SK-N-SH treated with all-trans-retinoic acid at 6 μM for 48 hours (cell line): ENCODE results near the gene SFXN1.

ENCODE experiments used
- ATAC-seq: fragments of 200-7000 bp; cut with Tn5 transposase; 3 replicates; pipeline ENCODE4 v1.9.1; 2020; ENCODE audit warnings: mild to moderate bottlenecking, moderate library complexity
- BACH2 ChIP-seq: fragments of 250-450 bp; sonication (Bioruptor Pico); IDR thresholded peaks from 2 replicates; pipeline ENCODE4 v1.9.0; 2021; ENCODE audit warnings: mild to moderate bottlenecking, borderline replicate concordance
- CREB5 ChIP-seq: fragments of 250-450 bp; sonication (Bioruptor Pico); IDR thresholded peaks from 2 replicates; pipeline ENCODE4 v1.5.1; 2020; ENCODE audit warnings: low read depth, mild to moderate bottlenecking, moderate library complexity
- CSDC2 ChIP-seq: fragments of 250-450 bp; sonication (Bioruptor Pico); IDR thresholded peaks from 2 replicates; pipeline ENCODE4 v1.5.0; 2020; ENCODE audit warnings: mild to moderate bottlenecking, moderate library complexity
- GLIS3 ChIP-seq: fragments of 250-450 bp; sonication (Bioruptor Pico); IDR thresholded peaks from 2 replicates; pipeline ENCODE4 v1.5.0; 2020; ENCODE audit warnings: mild to moderate bottlenecking, moderate library complexity
- ISL1 ChIP-seq: fragments of 250-450 bp; sonication (Bioruptor Pico); IDR thresholded peaks from 2 replicates; pipeline ENCODE4 v2.1.2; 2022; ENCODE audit warnings: mild to moderate bottlenecking, moderate library complexity
- OSR1 ChIP-seq: fragments of 250-450 bp; sonication (Bioruptor Pico); IDR thresholded peaks from 2 replicates; pipeline ENCODE4 v1.8.0; 2022; ENCODE audit warnings: moderate library complexity, mild to moderate bottlenecking, inconsistent platforms
- TCF4 ChIP-seq: fragments of 250-450 bp; sonication (Bioruptor Pico); IDR thresholded peaks from 2 replicates; pipeline ENCODE4 v1.8.0; 2021; ENCODE audit warnings: mild to moderate bottlenecking, moderate library complexity, borderline replicate concordance
- TOX ChIP-seq: fragments of 250-450 bp; sonication (Bioruptor Pico); IDR thresholded peaks from 2 replicates; pipeline ENCODE4 v1.8.0; 2021; ENCODE audit warnings: mild to moderate bottlenecking, moderate library complexity, borderline replicate concordance
- ZC3H10 ChIP-seq: fragments of 250-450 bp; sonication (Bioruptor Pico); IDR thresholded peaks from 2 replicates; pipeline ENCODE4 v1.5.1; 2021; ENCODE audit warnings: mild to moderate bottlenecking, moderate library complexity
- ZFP30 ChIP-seq: fragments of 450-650 bp; formaldehyde crosslinking; IDR thresholded peaks from 2 replicates; pipeline ENCODE4 v1.5.0; 2022; ENCODE audit warnings: mild to moderate bottlenecking, moderate library complexity
- ZNF70 ChIP-seq: fragments of 450-650 bp; formaldehyde crosslinking; IDR thresholded peaks from 2 replicates; pipeline ENCODE4 v1.5.0; 2020; ENCODE audit warnings: mild to moderate bottlenecking, moderate library complexity
- TF ChIP-seq, protein P1 (sequence below): fragments of 250-450 bp; sonication (Bioruptor Pico); IDR thresholded peaks from 2 replicates; pipeline ENCODE4 v1.5.1; 2021; ENCODE audit warnings: mild to moderate bottlenecking, moderate library complexity
- TF ChIP-seq, protein P2 (sequence below): fragments of 250-450 bp; sonication (Bioruptor Pico); IDR thresholded peaks from 2 replicates; pipeline ENCODE4 v1.5.0; 2020; ENCODE audit warnings: mild to moderate bottlenecking, moderate library complexity
- TF ChIP-seq, protein P3 (sequence below): fragments of 250-450 bp; sonication (Bioruptor Pico); IDR thresholded peaks from 2 replicates; pipeline ENCODE4 v1.8.0; 2020; ENCODE audit warnings: mild to moderate bottlenecking, moderate library complexity, borderline replicate concordance
- TF ChIP-seq, protein P4 (sequence below): fragments of 250-450 bp; sonication (Bioruptor Pico); IDR thresholded peaks from 2 replicates; pipeline ENCODE4 v1.8.0; 2021; ENCODE audit warnings: low read depth, mild to moderate bottlenecking, moderate library complexity, borderline replicate concordance

SFXN1 gene

GRCh38 chr5:175526691-175527090 lies 48.3 kb downstream of the SFXN1 start (continued):
- TF ChIP-seq, protein P1, sequence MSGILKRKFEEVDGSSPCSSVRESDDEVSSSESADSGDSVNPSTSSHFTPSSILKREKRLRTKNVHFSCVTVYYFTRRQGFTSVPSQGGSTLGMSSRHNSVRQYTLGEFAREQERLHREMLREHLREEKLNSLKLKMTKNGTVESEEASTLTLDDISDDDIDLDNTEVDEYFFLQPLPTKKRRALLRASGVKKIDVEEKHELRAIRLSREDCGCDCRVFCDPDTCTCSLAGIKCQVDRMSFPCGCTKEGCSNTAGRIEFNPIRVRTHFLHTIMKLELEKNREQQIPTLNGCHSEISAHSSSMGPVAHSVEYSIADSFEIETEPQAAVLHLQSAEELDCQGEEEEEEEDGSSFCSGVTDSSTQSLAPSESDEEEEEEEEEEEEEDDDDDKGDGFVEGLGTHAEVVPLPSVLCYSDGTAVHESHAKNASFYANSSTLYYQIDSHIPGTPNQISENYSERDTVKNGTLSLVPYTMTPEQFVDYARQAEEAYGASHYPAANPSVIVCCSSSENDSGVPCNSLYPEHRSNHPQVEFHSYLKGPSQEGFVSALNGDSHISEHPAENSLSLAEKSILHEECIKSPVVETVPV (CRISPR knock-in tag), result no peak
- TF ChIP-seq, protein P2, sequence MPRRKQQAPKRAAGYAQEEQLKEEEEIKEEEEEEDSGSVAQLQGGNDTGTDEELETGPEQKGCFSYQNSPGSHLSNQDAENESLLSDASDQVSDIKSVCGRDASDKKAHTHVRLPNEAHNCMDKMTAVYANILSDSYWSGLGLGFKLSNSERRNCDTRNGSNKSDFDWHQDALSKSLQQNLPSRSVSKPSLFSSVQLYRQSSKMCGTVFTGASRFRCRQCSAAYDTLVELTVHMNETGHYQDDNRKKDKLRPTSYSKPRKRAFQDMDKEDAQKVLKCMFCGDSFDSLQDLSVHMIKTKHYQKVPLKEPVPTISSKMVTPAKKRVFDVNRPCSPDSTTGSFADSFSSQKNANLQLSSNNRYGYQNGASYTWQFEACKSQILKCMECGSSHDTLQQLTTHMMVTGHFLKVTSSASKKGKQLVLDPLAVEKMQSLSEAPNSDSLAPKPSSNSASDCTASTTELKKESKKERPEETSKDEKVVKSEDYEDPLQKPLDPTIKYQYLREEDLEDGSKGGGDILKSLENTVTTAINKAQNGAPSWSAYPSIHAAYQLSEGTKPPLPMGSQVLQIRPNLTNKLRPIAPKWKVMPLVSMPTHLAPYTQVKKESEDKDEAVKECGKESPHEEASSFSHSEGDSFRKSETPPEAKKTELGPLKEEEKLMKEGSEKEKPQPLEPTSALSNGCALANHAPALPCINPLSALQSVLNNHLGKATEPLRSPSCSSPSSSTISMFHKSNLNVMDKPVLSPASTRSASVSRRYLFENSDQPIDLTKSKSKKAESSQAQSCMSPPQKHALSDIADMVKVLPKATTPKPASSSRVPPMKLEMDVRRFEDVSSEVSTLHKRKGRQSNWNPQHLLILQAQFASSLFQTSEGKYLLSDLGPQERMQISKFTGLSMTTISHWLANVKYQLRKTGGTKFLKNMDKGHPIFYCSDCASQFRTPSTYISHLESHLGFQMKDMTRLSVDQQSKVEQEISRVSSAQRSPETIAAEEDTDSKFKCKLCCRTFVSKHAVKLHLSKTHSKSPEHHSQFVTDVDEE (CRISPR knock-in tag), result no peak
- TF ChIP-seq CSDC2 (CRISPR knock-in tag) (no peak), ZFP30 (CRISPR knock-in tag) (no peak)
- TF ChIP-seq, protein P3, sequence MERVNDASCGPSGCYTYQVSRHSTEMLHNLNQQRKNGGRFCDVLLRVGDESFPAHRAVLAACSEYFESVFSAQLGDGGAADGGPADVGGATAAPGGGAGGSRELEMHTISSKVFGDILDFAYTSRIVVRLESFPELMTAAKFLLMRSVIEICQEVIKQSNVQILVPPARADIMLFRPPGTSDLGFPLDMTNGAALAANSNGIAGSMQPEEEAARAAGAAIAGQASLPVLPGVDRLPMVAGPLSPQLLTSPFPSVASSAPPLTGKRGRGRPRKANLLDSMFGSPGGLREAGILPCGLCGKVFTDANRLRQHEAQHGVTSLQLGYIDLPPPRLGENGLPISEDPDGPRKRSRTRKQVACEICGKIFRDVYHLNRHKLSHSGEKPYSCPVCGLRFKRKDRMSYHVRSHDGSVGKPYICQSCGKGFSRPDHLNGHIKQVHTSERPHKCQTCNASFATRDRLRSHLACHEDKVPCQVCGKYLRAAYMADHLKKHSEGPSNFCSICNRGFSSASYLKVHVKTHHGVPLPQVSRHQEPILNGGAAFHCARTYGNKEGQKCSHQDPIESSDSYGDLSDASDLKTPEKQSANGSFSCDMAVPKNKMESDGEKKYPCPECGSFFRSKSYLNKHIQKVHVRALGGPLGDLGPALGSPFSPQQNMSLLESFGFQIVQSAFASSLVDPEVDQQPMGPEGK (CRISPR knock-in tag), result no peak

GRCh38 chr5:175531361-175531760 lies 53.0 kb downstream of the SFXN1 start:
- no peak for ATAC-seq
- TF ChIP-seq TOX, result no peak
- no peak for TF ChIP-seq GLIS3 (CRISPR knock-in tag)
- no peak for TF ChIP-seq BACH2 (CRISPR knock-in tag)
- TF ChIP-seq ZFP30 (CRISPR knock-in tag), result no peak
- no peak for TF ChIP-seq ZC3H10 (CRISPR knock-in tag)
- TF ChIP-seq, protein P4, sequence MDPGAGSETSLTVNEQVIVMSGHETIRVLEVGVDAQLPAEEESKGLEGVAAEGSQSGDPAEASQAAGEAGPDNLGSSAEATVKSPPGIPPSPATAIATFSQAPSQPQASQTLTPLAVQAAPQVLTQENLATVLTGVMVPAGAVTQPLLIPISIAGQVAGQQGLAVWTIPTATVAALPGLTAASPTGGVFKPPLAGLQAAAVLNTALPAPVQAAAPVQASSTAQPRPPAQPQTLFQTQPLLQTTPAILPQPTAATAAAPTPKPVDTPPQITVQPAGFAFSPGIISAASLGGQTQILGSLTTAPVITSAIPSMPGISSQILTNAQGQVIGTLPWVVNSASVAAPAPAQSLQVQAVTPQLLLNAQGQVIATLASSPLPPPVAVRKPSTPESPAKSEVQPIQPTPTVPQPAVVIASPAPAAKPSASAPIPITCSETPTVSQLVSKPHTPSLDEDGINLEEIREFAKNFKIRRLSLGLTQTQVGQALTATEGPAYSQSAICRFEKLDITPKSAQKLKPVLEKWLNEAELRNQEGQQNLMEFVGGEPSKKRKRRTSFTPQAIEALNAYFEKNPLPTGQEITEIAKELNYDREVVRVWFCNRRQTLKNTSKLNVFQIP (CRISPR knock-in tag), result no peak
- no peak for TF ChIP-seq OSR1 (CRISPR knock-in tag)
- TF ChIP-seq CSDC2 (CRISPR knock-in tag), result no peak
- TF ChIP-seq, protein P2 (CRISPR knock-in tag), result no peak
- TF ChIP-seq CREB5 (CRISPR knock-in tag), result no peak
- no peak for TF ChIP-seq ISL1
- no peak for TF ChIP-seq ZNF70 (CRISPR knock-in tag)
- TF ChIP-seq, protein P3 (CRISPR knock-in tag), result no peak
- no peak for TF ChIP-seq TCF4
